Activated CD4-positive, alpha-beta T cell treated with anti-CD3 and anti-CD28 coated beads, Interleukin-2, Interleukin-4, amounts not matched to agents 100 ng/mL and 50 ng/mL, durations not matched to agents 16 hours and 8 hours (primary cell): ENCODE measurements around the gene CTSW.

ENCODE experiments used
- DNase-seq: peaks from one replicate; pipeline ENCODE4 v3.0.0-alpha.2; 2020; ENCODE audit warnings: low spot score

CTSW gene

DNA sequence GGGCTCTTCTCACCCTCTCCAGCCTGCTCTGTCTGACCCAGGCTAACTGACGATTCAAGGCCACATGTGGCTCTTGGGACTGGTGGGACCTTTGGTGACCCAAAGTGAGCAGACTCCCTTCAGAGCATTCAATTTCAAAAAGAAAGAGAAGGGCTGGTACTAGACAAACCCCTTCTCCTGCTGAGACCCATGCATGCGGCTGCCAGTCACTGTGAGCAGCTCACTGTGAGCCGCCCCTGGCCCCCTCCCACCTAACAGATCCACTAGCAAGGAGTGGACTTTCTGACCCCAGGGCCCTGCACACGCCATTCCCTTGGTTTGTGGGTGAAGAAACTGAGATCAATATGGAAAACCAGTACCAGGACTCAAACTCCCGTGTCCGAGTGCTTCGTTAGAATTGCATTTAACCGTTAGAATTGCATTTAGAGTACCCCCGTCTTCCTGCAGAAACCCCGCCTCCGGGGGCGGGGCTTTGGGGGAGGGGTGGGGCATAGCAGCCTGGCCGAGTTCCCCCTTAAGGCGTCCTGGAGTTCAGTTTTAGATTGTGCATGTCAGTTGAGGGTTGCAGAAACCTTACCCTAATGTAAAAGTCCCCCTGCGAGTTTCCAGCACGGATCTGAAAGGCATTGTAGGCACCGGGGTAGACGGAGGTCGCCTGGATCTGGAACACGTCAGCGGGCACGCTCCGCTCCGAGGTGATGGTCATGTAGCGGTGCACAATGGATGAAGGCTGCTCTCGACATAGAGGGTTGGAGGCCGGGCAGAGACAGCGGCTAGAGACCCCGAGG is 12.2 kb upstream of the CTSW start:
- no peak for DNase-seq

- no peak for DNase-seq
Measured at GRCh38 chr11:65868076-65868667, 11.5 kb upstream of the CTSW start.

GRCh38 chr11:65868907-65869306 is 10.7 kb upstream of the CTSW start:
- no peak for DNase-seq

DNA sequence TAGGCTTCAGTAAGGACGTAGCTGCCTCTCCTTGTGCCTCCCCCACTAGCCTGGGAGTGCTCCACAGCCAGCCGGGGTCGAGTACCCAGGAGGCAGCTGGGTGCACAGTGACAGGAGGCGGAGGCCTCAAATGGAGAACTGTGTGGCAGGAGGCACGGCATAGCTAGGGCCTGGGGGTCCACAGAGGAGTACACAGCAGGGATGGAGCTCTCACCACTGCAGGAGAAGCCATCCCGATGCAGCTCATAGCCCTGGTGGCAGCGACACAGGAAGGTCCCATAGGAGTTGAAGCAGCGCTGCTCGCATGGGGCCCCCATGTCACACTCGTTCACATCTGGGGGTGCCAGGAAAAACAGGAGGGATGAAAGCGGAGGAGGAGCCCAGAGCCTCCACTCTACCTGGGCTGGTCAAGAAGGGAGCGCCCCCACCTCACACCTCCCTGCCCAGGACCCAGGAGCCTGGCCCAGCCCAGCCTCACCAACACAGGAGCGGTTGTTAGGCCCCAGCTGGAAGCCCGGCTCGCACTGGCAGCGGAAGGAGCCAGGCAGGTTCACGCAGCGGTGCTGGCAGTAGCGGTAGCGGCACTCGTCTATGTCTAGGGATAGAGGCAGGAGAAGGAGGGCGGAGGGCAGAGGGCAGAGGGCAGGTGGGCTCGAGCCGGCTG is 9.9 kb upstream of the CTSW start:
- no peak for DNase-seq

- DNase-seq: no peak
Measured at GRCh38 chr11:65870307-65870658, 9.4 kb upstream of the CTSW start.

DNA sequence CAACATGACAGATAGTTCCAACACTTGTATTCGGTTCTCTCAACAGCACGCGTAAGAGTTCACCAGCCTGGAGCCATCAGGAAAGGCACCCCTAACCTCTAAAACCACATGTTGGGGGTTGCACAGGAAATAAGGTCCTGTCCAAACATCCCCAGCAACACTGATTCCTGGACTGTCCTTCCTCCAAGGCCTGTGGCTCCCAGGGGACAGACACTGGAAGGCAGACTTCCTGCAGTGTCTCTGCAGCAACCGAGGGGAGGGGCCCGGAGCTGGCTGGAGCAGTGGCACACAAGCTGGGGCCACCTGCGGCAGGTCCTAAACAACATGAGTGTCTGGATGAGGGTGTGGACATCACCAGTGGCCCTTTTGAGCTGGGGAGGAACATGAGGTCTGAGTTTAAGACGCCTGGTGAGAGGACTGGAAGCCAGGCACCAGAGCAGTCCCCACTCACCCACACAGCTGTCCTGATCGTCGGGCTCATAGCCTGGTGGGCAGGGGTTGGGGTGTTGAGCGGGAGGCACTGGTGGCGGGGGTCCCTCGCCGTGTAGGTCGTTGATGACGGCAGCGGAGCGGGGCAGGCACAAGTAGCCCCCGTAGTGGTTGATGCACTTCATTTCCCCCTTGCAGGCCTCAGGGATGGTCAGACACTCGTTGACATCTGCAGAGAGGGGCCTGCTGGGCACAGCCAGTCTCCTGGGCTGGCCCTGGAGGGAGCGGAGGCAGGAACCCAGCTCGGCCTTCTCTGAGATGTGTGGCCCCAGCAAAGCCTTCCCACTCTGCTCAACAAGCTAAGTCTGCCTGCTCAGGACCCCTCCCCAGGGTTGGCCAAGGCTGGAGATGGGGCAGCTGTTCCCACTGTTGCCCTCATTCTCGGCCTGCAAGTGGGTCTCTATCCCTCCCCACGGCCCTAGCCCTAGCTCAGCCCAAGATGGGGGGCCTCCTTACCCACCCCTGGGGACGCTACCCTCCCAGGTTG is 8.6 kb upstream of the CTSW start:
- no peak for DNase-seq

DNA sequence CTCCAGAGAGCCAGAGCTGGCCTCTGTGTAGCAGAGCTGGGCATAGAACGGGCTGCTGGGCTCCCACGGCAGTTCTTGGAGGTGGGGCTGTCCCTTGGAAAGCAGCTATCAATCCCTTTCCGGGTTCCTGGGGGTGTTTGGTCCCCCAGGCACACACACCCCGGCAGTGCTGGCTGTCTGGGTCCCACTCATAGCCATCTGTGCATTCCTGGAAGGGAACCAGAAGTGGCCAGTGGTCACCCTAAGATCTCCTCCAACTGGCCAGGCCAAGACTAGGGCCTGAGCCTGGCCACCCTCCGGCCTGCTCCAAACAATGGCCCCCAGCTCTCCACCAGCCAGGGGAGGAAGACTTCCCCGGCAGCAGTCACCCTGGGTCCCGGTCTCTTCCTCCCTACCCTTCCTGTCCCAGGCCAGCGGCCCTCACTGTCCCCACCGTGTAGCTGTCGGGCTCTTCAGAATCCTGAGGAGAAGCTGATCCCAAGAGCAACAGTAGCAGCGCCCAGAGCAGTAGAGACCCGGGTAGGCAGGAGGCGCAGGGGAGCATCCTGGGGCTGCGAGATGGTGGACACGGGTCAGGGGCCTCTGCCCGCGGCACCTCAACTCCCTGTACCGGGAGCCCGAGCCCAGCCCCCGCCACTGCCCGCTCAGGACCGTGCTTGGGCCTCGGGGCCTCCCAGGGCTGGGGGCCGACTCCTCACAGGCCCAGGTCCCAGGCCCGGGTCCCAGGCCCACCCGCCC is 7.7 kb upstream of the CTSW start:
- DNase-seq: no peak

GRCh38 chr11:65872586-65873317 is 6.9 kb upstream of the CTSW start, which contains the start of gene EFEMP2:
EFEMP2 (minus strand) TSS chr11:65872800; CDS start chr11:65872354, 446 bp downstream.
- DNase-seq: no peak

GRCh38 chr11:65873318-65874156 is 6.1 kb upstream of the CTSW start:
- peak; percentile 97 for DNase-seq

- DNase-seq: no peak
Measured at GRCh38 chr11:65880027-65880426, 390 bp downstream of the CTSW start.

DNA sequence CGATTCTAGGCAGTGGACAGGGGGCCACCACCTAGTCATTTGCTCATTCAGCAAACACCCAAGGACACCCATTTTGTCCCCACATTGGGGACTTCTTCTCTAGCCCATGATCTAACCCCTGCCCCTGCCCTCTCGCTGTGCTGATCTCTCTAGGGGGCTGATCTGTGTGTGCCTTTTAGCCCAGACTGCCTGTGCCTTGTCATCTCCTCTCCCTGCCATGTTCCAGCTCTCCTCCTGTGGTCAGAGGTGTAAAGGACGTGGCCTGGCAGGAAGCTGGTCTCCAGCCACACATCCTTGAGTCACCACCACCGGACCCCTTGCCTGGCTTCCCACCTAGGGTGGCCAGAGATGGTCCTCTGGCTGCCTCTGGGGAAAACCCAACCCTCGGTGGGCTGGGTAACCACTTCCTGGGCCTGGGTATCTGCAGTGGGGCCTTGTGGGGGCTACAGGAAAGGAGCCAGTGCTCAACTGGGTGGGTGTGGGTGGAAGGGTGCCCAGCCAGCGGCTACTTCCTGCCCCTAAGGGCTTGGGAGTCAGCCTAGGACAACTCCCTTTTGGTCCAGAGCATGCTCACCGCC is 1.3 kb downstream of the CTSW start:
- DNase-seq: no peak

- DNase-seq: no peak
Measured at GRCh38 chr11:65882120-65883057, 2.8 kb downstream of the CTSW start.

- DNase-seq: no peak
Measured at GRCh38 chr11:65883058-65883761, 3.6 kb downstream of the CTSW start.

DNA sequence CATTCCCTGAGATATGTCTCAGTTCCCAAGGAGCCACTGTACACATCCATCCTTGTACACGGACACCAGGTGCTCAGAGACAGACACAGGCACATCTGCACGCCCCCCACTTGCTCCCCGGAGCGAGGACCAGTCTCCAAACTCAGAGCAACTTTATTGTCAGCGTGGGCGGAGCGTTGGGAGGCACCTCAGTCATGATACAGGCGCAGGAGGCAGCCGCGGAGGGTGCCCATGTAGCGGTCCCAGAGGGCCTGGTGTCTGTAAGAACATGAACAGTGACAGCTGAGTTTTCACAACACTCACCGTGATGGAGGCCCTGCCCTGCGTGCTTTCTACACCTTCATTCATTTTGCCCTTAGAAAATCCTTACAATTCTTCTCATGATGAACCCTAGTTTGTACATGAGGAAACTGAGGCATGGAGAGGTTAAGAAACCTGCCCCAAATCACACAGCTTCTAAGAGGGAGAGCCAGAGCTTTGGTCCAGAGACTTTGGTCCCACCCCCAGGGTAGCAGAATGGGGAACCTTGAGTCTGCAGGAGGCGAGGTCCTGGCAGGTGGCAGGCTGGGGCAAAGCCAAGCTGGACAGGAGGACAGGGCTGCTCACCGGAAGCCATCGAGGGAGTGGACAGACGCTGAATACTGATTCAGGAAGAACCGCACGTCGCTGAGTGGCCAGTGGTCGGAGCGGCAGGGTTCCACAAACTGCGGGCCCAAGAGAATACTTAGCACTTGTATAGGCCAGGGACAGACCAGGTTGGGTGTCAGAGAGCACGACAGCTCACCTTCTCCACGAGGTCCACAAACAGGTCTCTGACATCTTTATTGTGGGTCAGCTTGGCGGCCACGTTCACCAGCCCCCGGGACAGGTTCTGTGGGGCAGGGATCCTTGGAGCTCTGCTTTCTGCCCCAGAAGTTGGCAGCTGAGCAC is 4.4 kb downstream of the CTSW start:
- no peak for DNase-seq

- DNase-seq: peak; percentile 86
Measured at GRCh38 chr11:65884716-65885092, 5.1 kb downstream of the CTSW start.

GRCh38 chr11:65885231-65885630 is 5.6 kb downstream of the CTSW start:
- DNase-seq: no peak
